HCT116 (cell line): ENCODE measurements around the gene RALGPS1.
"Not testable (repeated sequence)": the region's sequence is repeated elsewhere in the genome, so short reads cannot be mapped to it uniquely, and the experiment has no call there.

Experiments
- ATF3 ChIP-seq: IDR thresholded peaks from 2 replicates; pipeline ENCODE4 v1.6.1; 2012
- CBX3 ChIP-seq: IDR thresholded peaks from 2 replicates; pipeline ENCODE4 v1.6.1; 2012; ENCODE audit warnings: low read depth
- CEBPB ChIP-seq: IDR thresholded peaks from 2 replicates; pipeline ENCODE4 v1.6.1; 2012; ENCODE audit warnings: low read depth
- CTCF ChIP-seq, 3 experiments: fragments of 200-600 bp in 1 of 3; sonication (generic) in 1 of 3; IDR thresholded peaks in 2 of 3; conservative IDR thresholded peaks in 1 of 3; 2 replicates each; pipeline ENCODE4 v1.5.1; 2012 to 2017; ENCODE audit warnings: low read depth in 2 of 3, low read length in 2 of 3, antibody characterized with exemption in 1 of 3, borderline replicate concordance in 1 of 3, control low read depth in 1 of 3, mild to moderate bottlenecking in 1 of 3, mixed read lengths in 1 of 3, mixed run types in 1 of 3, moderate library complexity in 1 of 3; ENCODE audit not compliant: insufficient read depth in 1 of 3
- EZH2 ChIP-seq: fragments of 200-600 bp; sonication (generic); IDR thresholded peaks from 2 replicates; pipeline ENCODE4 v1.6.1; 2017; ENCODE audit warnings: antibody characterized with exemption, mixed run types
- MAX ChIP-seq: IDR thresholded peaks from 2 replicates; pipeline ENCODE4 v1.6.1; 2012
- POLR2A ChIP-seq: IDR thresholded peaks from 2 replicates; pipeline ENCODE4 v1.7.0; 2011; ENCODE audit warnings: borderline replicate concordance; ENCODE audit not compliant: insufficient read depth, insufficient read length; ENCODE audit errors: extremely low read depth
- POLR2AphosphoS5 ChIP-seq: IDR thresholded peaks from 2 replicates; pipeline ENCODE4 v1.6.1; 2011; ENCODE audit warnings: mild to moderate bottlenecking, low read depth, low read length, moderate library complexity
- RAD21 ChIP-seq: IDR thresholded peaks from 2 replicates; pipeline ENCODE4 v1.6.1; 2012; ENCODE audit warnings: low read depth, mild to moderate bottlenecking
- SIN3A ChIP-seq: IDR thresholded peaks from 2 replicates; pipeline ENCODE4 v1.6.1; 2012; ENCODE audit warnings: low read depth
- YY1 ChIP-seq: IDR thresholded peaks from 2 replicates; pipeline ENCODE4 v1.6.1; 2011; ENCODE audit warnings: low read length, low read depth, moderate library complexity, mild to moderate bottlenecking; ENCODE audit not compliant: insufficient replicate concordance; ENCODE audit errors: extremely low read depth
- ZNF274 ChIP-seq: fragments of 200-500 bp; sonication (Bioruptor generic); IDR thresholded peaks from 2 replicates; pipeline ENCODE4 v1.6.1; 2014; ENCODE audit warnings: mild to moderate bottlenecking, low read depth, low read length, inconsistent platforms
- TF ChIP-seq, protein P1 (sequence below): IDR thresholded peaks from 2 replicates; pipeline ENCODE4 v1.6.1; 2012; ENCODE audit warnings: low read depth

DNA sequence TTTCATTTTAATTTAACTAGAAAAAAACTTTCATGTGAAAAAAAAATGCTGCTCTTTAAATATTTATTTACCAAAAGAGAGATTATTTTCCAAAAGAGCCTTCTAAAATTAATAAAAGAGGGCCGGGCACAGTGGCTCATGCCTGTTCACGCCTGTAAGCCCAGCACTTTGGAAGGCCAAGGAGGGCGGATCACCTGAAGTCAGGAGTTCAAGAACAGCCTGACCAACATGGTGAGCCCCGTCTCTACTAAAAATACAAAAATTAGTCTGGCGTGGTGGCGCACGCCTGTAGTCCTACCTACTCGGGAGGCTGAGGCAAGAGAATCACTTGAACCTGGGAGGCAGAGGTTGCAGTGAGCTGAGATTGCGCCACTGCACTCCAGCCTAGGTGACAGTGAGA lies 256.8 kb downstream of the RALGPS1 start:
- not testable (repeated sequence) for TF ChIP-seq ATF3; CTCF (IDR thresholded peaks at IDR 0.05 in 2 of 3, conservative IDR thresholded peaks at IDR 0.05 in 1 of 3; ENCODE audit: borderline replicate concordance in 1 of 3, insufficient read depth in 1 of 3, low read depth in 2 of 3, low read length in 2 of 3); CEBPB; SIN3A; POLR2A; POLR2AphosphoS5; RAD21; EZH2; ZNF274; YY1; MAX; CBX3
- TF ChIP-seq, protein P1, sequence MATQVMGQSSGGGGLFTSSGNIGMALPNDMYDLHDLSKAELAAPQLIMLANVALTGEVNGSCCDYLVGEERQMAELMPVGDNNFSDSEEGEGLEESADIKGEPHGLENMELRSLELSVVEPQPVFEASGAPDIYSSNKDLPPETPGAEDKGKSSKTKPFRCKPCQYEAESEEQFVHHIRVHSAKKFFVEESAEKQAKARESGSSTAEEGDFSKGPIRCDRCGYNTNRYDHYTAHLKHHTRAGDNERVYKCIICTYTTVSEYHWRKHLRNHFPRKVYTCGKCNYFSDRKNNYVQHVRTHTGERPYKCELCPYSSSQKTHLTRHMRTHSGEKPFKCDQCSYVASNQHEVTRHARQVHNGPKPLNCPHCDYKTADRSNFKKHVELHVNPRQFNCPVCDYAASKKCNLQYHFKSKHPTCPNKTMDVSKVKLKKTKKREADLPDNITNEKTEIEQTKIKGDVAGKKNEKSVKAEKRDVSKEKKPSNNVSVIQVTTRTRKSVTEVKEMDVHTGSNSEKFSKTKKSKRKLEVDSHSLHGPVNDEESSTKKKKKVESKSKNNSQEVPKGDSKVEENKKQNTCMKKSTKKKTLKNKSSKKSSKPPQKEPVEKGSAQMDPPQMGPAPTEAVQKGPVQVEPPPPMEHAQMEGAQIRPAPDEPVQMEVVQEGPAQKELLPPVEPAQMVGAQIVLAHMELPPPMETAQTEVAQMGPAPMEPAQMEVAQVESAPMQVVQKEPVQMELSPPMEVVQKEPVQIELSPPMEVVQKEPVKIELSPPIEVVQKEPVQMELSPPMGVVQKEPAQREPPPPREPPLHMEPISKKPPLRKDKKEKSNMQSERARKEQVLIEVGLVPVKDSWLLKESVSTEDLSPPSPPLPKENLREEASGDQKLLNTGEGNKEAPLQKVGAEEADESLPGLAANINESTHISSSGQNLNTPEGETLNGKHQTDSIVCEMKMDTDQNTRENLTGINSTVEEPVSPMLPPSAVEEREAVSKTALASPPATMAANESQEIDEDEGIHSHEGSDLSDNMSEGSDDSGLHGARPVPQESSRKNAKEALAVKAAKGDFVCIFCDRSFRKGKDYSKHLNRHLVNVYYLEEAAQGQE: not testable (repeated sequence)
